ENCODE results near the gene IL6ST. TPM values are rescaled to one million over a fixed set of nuclear protein-coding genes. Genes with fewer than 3 reads are reported as not detected.
A peak's percentile ranks its signal among the peaks of the same experiment; 100 is the strongest.

IL6ST gene
- total and polyA plus RNA-seq, 4 donors, result 51.3 to 438 (median 109) TPM

DNA sequence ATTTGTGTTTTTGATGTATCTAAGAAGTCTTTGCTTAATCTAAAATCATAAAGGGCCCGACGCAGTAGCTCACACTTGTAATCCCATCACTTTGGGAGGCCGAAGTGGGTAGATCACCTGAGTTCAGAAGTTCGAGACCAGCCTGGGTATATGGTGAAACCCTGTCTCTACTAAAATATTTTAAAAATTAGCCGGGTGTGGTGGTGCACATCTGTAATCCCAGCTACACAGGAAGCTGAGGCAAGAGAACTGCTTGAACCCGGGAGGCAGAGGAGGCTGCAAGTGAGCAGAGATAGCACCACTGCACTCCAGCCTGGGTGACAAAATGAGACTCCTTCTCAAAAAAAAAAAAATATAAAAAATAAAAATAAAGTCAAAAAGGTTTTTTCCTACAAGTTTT is 9.6 kb downstream of the IL6ST start (continued):
- TF ChIP-seq, protein P1, sequence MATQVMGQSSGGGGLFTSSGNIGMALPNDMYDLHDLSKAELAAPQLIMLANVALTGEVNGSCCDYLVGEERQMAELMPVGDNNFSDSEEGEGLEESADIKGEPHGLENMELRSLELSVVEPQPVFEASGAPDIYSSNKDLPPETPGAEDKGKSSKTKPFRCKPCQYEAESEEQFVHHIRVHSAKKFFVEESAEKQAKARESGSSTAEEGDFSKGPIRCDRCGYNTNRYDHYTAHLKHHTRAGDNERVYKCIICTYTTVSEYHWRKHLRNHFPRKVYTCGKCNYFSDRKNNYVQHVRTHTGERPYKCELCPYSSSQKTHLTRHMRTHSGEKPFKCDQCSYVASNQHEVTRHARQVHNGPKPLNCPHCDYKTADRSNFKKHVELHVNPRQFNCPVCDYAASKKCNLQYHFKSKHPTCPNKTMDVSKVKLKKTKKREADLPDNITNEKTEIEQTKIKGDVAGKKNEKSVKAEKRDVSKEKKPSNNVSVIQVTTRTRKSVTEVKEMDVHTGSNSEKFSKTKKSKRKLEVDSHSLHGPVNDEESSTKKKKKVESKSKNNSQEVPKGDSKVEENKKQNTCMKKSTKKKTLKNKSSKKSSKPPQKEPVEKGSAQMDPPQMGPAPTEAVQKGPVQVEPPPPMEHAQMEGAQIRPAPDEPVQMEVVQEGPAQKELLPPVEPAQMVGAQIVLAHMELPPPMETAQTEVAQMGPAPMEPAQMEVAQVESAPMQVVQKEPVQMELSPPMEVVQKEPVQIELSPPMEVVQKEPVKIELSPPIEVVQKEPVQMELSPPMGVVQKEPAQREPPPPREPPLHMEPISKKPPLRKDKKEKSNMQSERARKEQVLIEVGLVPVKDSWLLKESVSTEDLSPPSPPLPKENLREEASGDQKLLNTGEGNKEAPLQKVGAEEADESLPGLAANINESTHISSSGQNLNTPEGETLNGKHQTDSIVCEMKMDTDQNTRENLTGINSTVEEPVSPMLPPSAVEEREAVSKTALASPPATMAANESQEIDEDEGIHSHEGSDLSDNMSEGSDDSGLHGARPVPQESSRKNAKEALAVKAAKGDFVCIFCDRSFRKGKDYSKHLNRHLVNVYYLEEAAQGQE (IDR thresholded peaks at IDR 0.05), result no peak
- TF ChIP-seq NR2F2 (IDR thresholded peaks at IDR 0.05), result no peak

DNA sequence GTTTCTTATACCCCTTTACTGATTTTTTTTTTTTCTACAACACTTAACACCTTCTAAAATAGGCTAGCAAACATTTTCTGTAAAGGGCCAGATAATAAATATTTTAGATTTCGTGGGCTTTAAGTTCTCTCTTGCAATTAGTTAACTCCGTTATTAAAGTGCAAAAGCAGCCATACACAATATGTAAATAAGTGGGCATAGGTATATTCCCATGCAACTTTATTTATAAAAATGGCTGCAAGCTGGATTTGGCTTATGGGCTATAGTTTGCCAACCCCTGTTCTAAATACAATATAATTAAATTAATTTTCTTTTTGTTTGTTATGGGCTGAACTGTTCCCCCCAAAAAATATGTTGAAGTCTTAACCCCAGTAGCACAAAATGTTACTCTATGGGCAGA is 10.8 kb downstream of the IL6ST start:
- peaks cover 12 to 71% (median 51%) of the 10 kb centered on the region in 4 donors for H3K4me1 ChIP-seq (ENCODE audit: control insufficient read depth in 4 of 4, insufficient read depth in 4 of 4, low read length in 3 of 4)
- H3K4me3 ChIP-seq (ENCODE audit: low read depth in 1 of 3, low read length in 3 of 3), result no peak overlapping the region
- H3K9ac ChIP-seq (ENCODE audit: low read depth in 1 of 2, low read length in 2 of 2), result peak overlapping the region in 1 of 2 donors; percentile 67
- H3K27ac ChIP-seq (ENCODE audit: low read depth in 1 of 2, low read length in 2 of 2), result peak overlapping the region in 1 of 2 donors; percentile 25
- no peaks in the 10 kb centered on the region for H3K9me3 ChIP-seq (ENCODE audit: control insufficient read depth in 4 of 4, low read length in 3 of 4)
- peaks cover 1 to 22% (median 5%) of the 10 kb centered on the region in 4 donors for H3K36me3 ChIP-seq (ENCODE audit: control insufficient read depth in 4 of 4, insufficient read depth in 3 of 4, low read depth in 1 of 4, low read length in 3 of 4)
- no peaks in the 10 kb centered on the region for H3K27me3 ChIP-seq (ENCODE audit: control insufficient read depth in 4 of 4, insufficient read depth in 4 of 4, low read length in 3 of 4)
- no peak for DNase-seq (ENCODE audit: low spot score)
- TF ChIP-seq RXRA (IDR thresholded peaks at IDR 0.05), result no peak
- TF ChIP-seq TAF1 (conservative IDR thresholded peaks at IDR 0.05), result no peak
- TF ChIP-seq, protein P2, sequence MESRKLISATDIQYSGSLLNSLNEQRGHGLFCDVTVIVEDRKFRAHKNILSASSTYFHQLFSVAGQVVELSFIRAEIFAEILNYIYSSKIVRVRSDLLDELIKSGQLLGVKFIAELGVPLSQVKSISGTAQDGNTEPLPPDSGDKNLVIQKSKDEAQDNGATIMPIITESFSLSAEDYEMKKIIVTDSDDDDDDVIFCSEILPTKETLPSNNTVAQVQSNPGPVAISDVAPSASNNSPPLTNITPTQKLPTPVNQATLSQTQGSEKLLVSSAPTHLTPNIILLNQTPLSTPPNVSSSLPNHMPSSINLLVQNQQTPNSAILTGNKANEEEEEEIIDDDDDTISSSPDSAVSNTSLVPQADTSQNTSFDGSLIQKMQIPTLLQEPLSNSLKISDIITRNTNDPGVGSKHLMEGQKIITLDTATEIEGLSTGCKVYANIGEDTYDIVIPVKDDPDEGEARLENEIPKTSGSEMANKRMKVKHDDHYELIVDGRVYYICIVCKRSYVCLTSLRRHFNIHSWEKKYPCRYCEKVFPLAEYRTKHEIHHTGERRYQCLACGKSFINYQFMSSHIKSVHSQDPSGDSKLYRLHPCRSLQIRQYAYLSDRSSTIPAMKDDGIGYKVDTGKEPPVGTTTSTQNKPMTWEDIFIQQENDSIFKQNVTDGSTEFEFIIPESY (IDR thresholded peaks at IDR 0.05), result no peak
- TF ChIP-seq FOXA2 (IDR thresholded peaks at IDR 0.05), result no peak
- no peak for TF ChIP-seq RAD21 (IDR thresholded peaks at IDR 0.05)
- TF ChIP-seq, protein P1 (IDR thresholded peaks at IDR 0.05), result no peak
- no peak for TF ChIP-seq HNF4G (IDR thresholded peaks at IDR 0.05)
- no peak for TF ChIP-seq NR2F2 (IDR thresholded peaks at IDR 0.05)
- no peak for TF ChIP-seq JUND (IDR thresholded peaks at IDR 0.05)
- TF ChIP-seq, protein P3, sequence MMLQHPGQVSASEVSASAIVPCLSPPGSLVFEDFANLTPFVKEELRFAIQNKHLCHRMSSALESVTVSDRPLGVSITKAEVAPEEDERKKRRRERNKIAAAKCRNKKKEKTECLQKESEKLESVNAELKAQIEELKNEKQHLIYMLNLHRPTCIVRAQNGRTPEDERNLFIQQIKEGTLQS (IDR thresholded peaks at IDR 0.05), result no peak
- TF ChIP-seq, protein P4, sequence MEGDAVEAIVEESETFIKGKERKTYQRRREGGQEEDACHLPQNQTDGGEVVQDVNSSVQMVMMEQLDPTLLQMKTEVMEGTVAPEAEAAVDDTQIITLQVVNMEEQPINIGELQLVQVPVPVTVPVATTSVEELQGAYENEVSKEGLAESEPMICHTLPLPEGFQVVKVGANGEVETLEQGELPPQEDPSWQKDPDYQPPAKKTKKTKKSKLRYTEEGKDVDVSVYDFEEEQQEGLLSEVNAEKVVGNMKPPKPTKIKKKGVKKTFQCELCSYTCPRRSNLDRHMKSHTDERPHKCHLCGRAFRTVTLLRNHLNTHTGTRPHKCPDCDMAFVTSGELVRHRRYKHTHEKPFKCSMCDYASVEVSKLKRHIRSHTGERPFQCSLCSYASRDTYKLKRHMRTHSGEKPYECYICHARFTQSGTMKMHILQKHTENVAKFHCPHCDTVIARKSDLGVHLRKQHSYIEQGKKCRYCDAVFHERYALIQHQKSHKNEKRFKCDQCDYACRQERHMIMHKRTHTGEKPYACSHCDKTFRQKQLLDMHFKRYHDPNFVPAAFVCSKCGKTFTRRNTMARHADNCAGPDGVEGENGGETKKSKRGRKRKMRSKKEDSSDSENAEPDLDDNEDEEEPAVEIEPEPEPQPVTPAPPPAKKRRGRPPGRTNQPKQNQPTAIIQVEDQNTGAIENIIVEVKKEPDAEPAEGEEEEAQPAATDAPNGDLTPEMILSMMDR (IDR thresholded peaks at IDR 0.05; ENCODE audit: low read depth, low read length, missing input control), result no peak
- TF ChIP-seq SP1 (IDR thresholded peaks at IDR 0.05), result no peak
- TF ChIP-seq, protein P5, sequence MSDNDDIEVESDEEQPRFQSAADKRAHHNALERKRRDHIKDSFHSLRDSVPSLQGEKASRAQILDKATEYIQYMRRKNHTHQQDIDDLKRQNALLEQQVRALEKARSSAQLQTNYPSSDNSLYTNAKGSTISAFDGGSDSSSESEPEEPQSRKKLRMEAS (IDR thresholded peaks at IDR 0.05), result no peak
- no peak for TF ChIP-seq HNF4A (conservative IDR thresholded peaks at IDR 0.05)
- no peak for TF ChIP-seq GABPA (IDR thresholded peaks at IDR 0.05 in 1 of 2, conservative IDR thresholded peaks at IDR 0.05 in 1 of 2)
- TF ChIP-seq YY1 (IDR thresholded peaks at IDR 0.05), result no peak
- no peak for TF ChIP-seq FOXA1 (IDR thresholded peaks at IDR 0.05)
- no peak for TF ChIP-seq EGR1 (IDR thresholded peaks at IDR 0.05; ENCODE audit: low read depth in 2 of 2)
- 70% methylated on average over 2 of the region's 2 CpGs for WGBS

Measured in liver (tissue), 9 donors.